Measurements from ENCODE around the gene IDI2.

DNA sequence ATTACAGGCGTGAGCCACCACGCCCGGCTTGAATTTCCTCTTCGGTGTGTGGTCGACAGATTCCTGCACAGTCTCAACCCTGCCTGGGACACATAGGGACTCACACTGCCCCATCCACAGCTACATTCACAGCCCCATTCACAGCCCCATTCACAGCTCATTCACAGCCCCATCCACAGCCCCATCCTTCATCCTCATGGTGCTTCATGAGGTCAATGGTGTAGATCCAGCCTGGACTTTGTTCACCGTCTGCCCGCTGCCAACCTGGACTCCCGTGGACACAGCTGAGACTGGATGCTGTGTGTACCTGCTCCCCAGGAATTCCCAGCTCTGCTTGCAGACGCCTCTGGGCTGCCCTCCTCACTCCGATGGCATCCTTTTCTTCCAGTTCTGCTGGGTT lies 5.2 kb downstream of the IDI2 start:
- TF ChIP-seq, protein P1, sequence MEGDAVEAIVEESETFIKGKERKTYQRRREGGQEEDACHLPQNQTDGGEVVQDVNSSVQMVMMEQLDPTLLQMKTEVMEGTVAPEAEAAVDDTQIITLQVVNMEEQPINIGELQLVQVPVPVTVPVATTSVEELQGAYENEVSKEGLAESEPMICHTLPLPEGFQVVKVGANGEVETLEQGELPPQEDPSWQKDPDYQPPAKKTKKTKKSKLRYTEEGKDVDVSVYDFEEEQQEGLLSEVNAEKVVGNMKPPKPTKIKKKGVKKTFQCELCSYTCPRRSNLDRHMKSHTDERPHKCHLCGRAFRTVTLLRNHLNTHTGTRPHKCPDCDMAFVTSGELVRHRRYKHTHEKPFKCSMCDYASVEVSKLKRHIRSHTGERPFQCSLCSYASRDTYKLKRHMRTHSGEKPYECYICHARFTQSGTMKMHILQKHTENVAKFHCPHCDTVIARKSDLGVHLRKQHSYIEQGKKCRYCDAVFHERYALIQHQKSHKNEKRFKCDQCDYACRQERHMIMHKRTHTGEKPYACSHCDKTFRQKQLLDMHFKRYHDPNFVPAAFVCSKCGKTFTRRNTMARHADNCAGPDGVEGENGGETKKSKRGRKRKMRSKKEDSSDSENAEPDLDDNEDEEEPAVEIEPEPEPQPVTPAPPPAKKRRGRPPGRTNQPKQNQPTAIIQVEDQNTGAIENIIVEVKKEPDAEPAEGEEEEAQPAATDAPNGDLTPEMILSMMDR (IDR thresholded peaks at IDR 0.05): no peak
- TF ChIP-seq ESRRA (CRISPR knock-in tag; IDR thresholded peaks at IDR 0.05; ENCODE audit: borderline replicate concordance) (no peak), TP53 (CRISPR knock-in tag; IDR thresholded peaks at IDR 0.05) (no peak), ZNF423 (CRISPR knock-in tag; IDR thresholded peaks at IDR 0.05) (no peak)
- TF ChIP-seq, protein P2, sequence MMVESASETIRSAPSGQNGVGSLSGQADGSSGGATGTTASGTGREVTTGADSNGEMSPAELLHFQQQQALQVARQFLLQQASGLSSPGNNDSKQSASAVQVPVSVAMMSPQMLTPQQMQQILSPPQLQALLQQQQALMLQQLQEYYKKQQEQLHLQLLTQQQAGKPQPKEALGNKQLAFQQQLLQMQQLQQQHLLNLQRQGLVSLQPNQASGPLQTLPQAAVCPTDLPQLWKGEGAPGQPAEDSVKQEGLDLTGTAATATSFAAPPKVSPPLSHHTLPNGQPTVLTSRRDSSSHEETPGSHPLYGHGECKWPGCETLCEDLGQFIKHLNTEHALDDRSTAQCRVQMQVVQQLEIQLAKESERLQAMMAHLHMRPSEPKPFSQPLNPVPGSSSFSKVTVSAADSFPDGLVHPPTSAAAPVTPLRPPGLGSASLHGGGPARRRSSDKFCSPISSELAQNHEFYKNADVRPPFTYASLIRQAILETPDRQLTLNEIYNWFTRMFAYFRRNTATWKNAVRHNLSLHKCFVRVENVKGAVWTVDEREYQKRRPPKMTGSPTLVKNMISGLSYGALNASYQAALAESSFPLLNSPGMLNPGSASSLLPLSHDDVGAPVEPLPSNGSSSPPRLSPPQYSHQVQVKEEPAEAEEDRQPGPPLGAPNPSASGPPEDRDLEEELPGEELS (CRISPR knock-in tag; IDR thresholded peaks at IDR 0.05): no peak
- TF ChIP-seq, protein P3, sequence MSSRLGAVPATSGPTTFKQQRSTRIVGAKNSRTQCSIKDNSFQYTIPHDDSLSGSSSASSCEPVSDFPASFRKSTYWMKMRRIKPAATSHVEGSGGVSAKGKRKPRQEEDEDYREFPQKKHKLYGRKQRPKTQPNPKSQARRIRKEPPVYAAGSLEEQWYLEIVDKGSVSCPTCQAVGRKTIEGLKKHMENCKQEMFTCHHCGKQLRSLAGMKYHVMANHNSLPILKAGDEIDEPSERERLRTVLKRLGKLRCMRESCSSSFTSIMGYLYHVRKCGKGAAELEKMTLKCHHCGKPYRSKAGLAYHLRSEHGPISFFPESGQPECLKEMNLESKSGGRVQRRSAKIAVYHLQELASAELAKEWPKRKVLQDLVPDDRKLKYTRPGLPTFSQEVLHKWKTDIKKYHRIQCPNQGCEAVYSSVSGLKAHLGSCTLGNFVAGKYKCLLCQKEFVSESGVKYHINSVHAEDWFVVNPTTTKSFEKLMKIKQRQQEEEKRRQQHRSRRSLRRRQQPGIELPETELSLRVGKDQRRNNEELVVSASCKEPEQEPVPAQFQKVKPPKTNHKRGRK (CRISPR knock-in tag; IDR thresholded peaks at IDR 0.05; ENCODE audit: borderline replicate concordance): no peak
